Endothelial cell of umbilical vein (primary cell): ENCODE results near the gene CNTN5.

Source experiments
- EZH2 ChIP-seq: IDR thresholded peaks from 2 replicates; pipeline ENCODE4 v1.6.1; 2012; ENCODE audit warnings: borderline replicate concordance, low read depth, mild to moderate bottlenecking, moderate library complexity, low read length, inconsistent platforms; ENCODE audit not compliant: severe bottlenecking
- GATA2 ChIP-seq: IDR thresholded peaks from 2 replicates; pipeline ENCODE4 v1.7.0; 2011; ENCODE audit warnings: low read depth, mild to moderate bottlenecking, moderate library complexity, mixed read lengths, low read length; ENCODE audit not compliant: insufficient read length, insufficient read depth
- JUN ChIP-seq: IDR thresholded peaks from 2 replicates; pipeline ENCODE4 v1.6.1; 2011; ENCODE audit warnings: borderline replicate concordance, low read depth; ENCODE audit not compliant: insufficient read length, insufficient read depth
- MYC ChIP-seq: IDR thresholded peaks from one replicate; pipeline ENCODE4 v1.6.1; 2011; ENCODE audit warnings: mild to moderate bottlenecking, low read depth, low read length
- POLR2A ChIP-seq: IDR thresholded peaks from 2 replicates; pipeline ENCODE4 v1.6.1; 2012; ENCODE audit warnings: low read depth, mild to moderate bottlenecking, control low read depth, low read length
- POLR2AphosphoS5 ChIP-seq: IDR thresholded peaks from 2 replicates; pipeline ENCODE4 v1.6.1; 2012; ENCODE audit warnings: low read depth, mild to moderate bottlenecking, control low read depth, low read length, moderate library complexity; ENCODE audit not compliant: insufficient read depth
- TF ChIP-seq, protein P1 (sequence below), 2 donors: IDR thresholded peaks; 1 replicate in 1 of 2; 2 replicates in 1 of 2; pipeline ENCODE4 v1.5.1; 2011; ENCODE audit warnings: low read length in 2 of 2, mild to moderate bottlenecking in 2 of 2, moderate library complexity in 2 of 2, control low read depth in 1 of 2, inconsistent platforms in 1 of 2, low read depth in 1 of 2; ENCODE audit not compliant: insufficient read depth in 1 of 2; ENCODE audit errors: extremely low read depth in 1 of 2

DNA sequence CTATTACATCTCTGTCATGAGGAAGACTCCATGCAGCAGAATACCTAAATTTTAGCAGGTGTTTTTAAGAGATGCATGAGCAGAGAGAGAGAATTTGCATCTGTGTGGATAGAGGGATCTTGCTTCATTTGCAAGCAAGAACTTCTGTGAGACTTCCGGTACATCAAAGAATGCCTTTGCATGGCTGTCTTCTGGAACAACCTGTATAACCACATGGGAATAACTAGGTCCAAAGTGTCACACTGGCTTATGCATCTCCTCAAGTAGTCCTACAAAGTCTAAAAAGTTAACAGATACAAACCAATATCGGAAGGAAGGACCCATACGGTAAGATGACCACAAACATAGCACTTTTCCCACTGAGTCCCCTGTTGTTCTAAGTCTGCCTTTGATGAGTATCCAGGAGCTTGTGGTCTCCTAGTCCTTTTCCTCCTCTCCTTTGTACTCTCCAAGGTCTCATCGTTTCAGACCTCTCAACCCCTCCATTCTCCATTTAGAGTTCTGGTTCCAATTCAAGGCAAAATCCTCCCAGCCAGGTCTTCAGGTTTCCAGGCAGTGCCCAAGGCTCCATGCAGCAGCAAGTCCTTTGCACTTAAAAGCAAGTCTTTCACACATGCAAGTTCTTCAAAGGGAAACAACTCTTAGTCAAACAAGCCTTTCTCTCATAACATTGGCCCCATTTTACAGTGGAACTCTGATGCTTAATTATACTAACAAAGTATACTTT, 1084.7 kb downstream of the CNTN5 start:
- TF ChIP-seq, protein P1, sequence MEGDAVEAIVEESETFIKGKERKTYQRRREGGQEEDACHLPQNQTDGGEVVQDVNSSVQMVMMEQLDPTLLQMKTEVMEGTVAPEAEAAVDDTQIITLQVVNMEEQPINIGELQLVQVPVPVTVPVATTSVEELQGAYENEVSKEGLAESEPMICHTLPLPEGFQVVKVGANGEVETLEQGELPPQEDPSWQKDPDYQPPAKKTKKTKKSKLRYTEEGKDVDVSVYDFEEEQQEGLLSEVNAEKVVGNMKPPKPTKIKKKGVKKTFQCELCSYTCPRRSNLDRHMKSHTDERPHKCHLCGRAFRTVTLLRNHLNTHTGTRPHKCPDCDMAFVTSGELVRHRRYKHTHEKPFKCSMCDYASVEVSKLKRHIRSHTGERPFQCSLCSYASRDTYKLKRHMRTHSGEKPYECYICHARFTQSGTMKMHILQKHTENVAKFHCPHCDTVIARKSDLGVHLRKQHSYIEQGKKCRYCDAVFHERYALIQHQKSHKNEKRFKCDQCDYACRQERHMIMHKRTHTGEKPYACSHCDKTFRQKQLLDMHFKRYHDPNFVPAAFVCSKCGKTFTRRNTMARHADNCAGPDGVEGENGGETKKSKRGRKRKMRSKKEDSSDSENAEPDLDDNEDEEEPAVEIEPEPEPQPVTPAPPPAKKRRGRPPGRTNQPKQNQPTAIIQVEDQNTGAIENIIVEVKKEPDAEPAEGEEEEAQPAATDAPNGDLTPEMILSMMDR (IDR thresholded peaks at IDR 0.05; ENCODE audit: extremely low read depth in 1 of 2, insufficient read depth in 1 of 2, low read depth in 1 of 2, low read length in 2 of 2) = no peak
- TF ChIP-seq POLR2A = no peak
- no peak for TF ChIP-seq POLR2AphosphoS5
- TF ChIP-seq EZH2 = no peak
- TF ChIP-seq MYC = no peak
- TF ChIP-seq GATA2 = no peak
- no peak for TF ChIP-seq JUN
